Left lung (tissue), 10 donors: Measurements from ENCODE around the gene TMEM117. TPM values are rescaled to one million over a fixed set of nuclear protein-coding genes. Genes with fewer than 3 reads are reported as not detected.
"Not testable (repeated sequence)": the region's sequence is repeated elsewhere in the genome, so short reads cannot be mapped to it uniquely, and the experiment has no call there.

Experiments used
- ATAC-seq: fragments of 200-7000 bp; cut with Tn5 transposase; one replicate; pipeline ENCODE4 v1.9.1; 2020; ENCODE audit warnings: moderate library complexity
- DNase-seq, 4 donors: peaks; one replicate each; pipeline ENCODE4 v3.0.0-alpha.2; 2013 to 2020
- H3K27ac ChIP-seq, 2 donors: fragments of 200-600 bp; sonication (generic) in 1 of 2; one replicate each; pipeline versions ENCODE4 v1.5.0 to v1.8.0; 2020 to 2021
- H3K27me3 ChIP-seq, 2 donors: fragments of 200-600 bp; sonication (generic) in 1 of 2; one replicate each; pipeline versions ENCODE4 v1.5.0 to v1.8.0; 2020 to 2021
- H3K36me3 ChIP-seq, 2 donors: fragments of 200-600 bp; sonication (generic) in 1 of 2; one replicate each; pipeline versions ENCODE4 v1.5.0 to v1.8.0; 2020 to 2021
- H3K4me1 ChIP-seq, 2 donors: fragments of 200-600 bp; one replicate each; pipeline ENCODE4 v1.8.0; 2021
- H3K4me3 ChIP-seq, 2 donors: fragments of 200-600 bp; sonication (generic) in 1 of 2; one replicate each; pipeline versions ENCODE4 v1.5.0 to v1.8.0; 2020 to 2021; ENCODE audit warnings: mild to moderate bottlenecking in 1 of 2
- H3K9me3 ChIP-seq, 2 donors: fragments of 200-600 bp; sonication (generic) in 1 of 2; one replicate each; pipeline versions ENCODE4 v1.5.0 to v1.8.0; 2020 to 2021
- CTCF ChIP-seq, 2 donors: fragments of 200-600 bp; sonication (generic) in 1 of 2; IDR thresholded peaks; one replicate each; pipeline versions ENCODE4 v1.5.0 to v1.8.0; 2021; ENCODE audit warnings: antibody characterized with exemption in 2 of 2
- intact Hi-C, 2 donors: fragments of 100-400 bp; cut with DNase I; formaldehyde crosslinking; loops; one replicate each; pipeline versions ENCODE4 v1.11.2 to v1.14.2; 2022
- polyA plus RNA-seq, 6 donors: library from polyadenylated mRNA; unstranded; fragments of 120-200 nt; gene quantifications; one replicate each; pipeline ENCODE4 v1.2.1, GENCODE V29; 2013; ENCODE audit not compliant: insufficient read length in 6 of 6
- total RNA-seq, 2 donors: library from RNA; stranded (reverse); fragmentation: NEBNext Ultra II Directional; extraction: Animal tissue kit (Norgen Biotek cat#: 25700); gene quantifications; one replicate each; pipeline ENCODE4 v1.2.1, GENCODE V29; 2021
- donor health status: DM: no; HTN: yes; CAD: no.
- donor health status: DM: no; HTN: no; CAD: no.

The TMEM117 gene
- total and polyA plus RNA-seq, 8 donors, result 3.9 to 7.9 (median 6.7) TPM

DNA sequence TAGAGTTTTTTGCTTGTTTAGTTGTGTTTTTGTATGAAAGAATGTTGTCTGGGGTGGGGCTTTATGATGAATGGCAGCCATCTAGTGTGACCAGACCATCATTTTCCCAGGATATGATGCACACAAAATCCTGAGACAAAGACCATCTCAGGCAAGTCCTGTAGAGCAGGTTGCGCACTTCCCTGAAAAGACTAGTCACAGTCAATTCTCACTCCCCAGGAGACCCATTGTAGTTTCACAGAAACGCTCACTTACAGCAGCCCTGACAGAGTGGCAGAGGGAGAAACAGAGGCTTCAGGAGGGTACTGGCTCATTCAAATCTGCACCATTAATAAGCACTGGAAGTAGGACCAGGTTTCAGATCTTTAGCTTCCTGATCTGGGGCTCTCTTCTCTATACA, 183.2 kb downstream of the TMEM117 start:
- Histone ChIP-seq H3K4me1 (no peaks in the 10 kb centered on the region), H3K4me3 (no peak overlapping the region), H3K27ac (no peak overlapping the region), H3K36me3 (no peaks in the 10 kb centered on the region), H3K9me3 (peaks cover 0 to 5% of the 10 kb centered on the region in 2 donors), H3K27me3 (no peaks in the 10 kb centered on the region)
- no peak for TF ChIP-seq CTCF (IDR thresholded peaks at IDR 0.05)
- no peak for DNase-seq
- ATAC-seq, result no peak
- intact Hi-C loops, result no loop called here

DNA sequence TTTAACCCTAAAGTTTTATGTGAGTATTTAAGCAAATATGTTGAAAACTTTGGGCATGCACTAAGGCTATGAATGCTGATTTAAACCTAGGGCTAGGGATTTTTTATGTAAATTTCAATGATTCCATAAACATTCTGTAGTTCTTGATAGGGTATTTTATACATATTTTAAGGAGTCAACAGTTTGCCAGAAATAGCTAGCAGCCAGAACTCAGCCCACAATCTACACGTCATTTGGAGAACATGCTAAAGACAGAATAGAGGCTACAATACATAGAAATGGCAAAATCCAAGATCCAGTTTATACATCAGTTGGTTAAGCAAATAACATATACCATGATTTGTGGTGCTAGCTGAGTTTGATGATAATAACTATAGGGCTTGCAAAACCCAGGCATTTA, 184.7 kb downstream of the TMEM117 start:
- DNase-seq (no peak), ATAC-seq (no peak)
- TF ChIP-seq CTCF (IDR thresholded peaks at IDR 0.05), result no peak
- no peaks in the 10 kb centered on the region for H3K4me1 ChIP-seq
- H3K4me3 ChIP-seq, result no peak overlapping the region
- H3K9me3 ChIP-seq, result peaks cover 0 to 5% of the 10 kb centered on the region in 2 donors
- no peaks in the 10 kb centered on the region for H3K27me3 ChIP-seq
- H3K27ac ChIP-seq, result no peak overlapping the region
- intact Hi-C loops, result no loop called here
- H3K36me3 ChIP-seq, result no peaks in the 10 kb centered on the region

DNA sequence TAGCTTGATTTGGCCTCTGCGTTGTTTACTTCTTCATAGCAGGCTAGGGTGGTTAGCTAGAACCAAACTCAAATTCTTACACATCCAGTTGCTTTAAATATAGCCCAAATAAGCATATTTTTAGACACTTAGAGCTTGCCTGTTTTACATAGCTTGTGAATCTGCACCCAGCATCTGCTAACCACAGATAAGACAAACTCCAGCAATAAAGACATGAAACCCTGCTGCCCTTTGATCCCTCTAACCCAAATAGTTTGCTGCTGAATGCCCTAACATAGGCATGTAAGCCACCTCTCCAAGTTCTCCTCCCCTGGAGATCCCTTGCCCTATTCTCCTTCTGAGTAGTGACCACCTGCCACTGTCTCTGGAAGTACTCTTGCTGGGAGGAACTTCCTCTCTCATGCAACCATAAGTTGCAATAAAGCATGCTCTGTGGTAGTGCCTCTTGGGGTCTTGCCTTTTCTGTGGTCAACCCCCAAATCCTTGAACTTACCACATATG, 185.6 kb downstream of the TMEM117 start:
- H3K4me3 ChIP-seq, result no peak overlapping the region
- H3K27me3 ChIP-seq, result no peaks in the 10 kb centered on the region
- ATAC-seq (no peak), DNase-seq (no peak)
- intact Hi-C loops, result no loop called here
- peaks cover 0 to 5% of the 10 kb centered on the region in 2 donors for H3K9me3 ChIP-seq
- no peak for TF ChIP-seq CTCF (IDR thresholded peaks at IDR 0.05)
- no peaks in the 10 kb centered on the region for H3K36me3 ChIP-seq
- no peak overlapping the region for H3K27ac ChIP-seq
- H3K4me1 ChIP-seq, result no peaks in the 10 kb centered on the region

GRCh38 chr12:44025499-44025898, 189.6 kb downstream of the TMEM117 start:
- Histone ChIP-seq H3K27me3 (no peaks in the 10 kb centered on the region), H3K36me3 (no peaks in the 10 kb centered on the region), H3K27ac (no peak overlapping the region), H3K4me1 (no peaks in the 10 kb centered on the region), H3K9me3 (peaks cover 0 to 24% of the 10 kb centered on the region in 2 donors), H3K4me3 (no peak overlapping the region)
- DNase-seq (no peak), ATAC-seq (no peak)
- intact Hi-C loops, result no loop called here
- no peak for TF ChIP-seq CTCF (IDR thresholded peaks at IDR 0.05)

DNA sequence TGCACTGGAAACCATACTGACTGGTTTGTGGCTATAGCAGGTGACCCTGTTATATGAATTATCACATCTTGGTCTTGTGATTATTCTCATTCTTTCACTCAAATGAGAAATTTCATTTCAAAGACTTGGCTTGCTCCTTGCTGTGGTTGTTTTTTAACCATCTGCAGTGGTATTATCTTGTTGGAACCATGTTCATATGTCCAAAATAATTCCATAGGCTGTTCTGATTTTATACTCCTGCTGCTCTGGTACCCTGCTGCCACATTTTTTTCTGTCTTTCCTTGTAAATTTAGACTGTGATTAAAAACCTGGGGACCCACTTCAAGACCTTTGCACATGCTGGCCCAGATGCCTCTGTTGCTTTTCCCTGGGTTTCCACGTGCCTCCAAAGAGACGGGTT, 190.2 kb downstream of the TMEM117 start:
- no peak for ATAC-seq
- TF ChIP-seq CTCF (IDR thresholded peaks at IDR 0.05), result no peak
- H3K4me1 ChIP-seq, result no peaks in the 10 kb centered on the region
- no peaks in the 10 kb centered on the region for H3K27me3 ChIP-seq
- no peak for DNase-seq
- H3K36me3 ChIP-seq, result no peaks in the 10 kb centered on the region
- H3K27ac ChIP-seq, result no peak overlapping the region
- intact Hi-C loops, result no loop called here
- no peak overlapping the region for H3K4me3 ChIP-seq
- H3K9me3 ChIP-seq, result peaks cover 0 to 29% of the 10 kb centered on the region in 2 donors

- H3K27ac ChIP-seq, H3K4me3 ChIP-seq, ATAC-seq, intact Hi-C loops, H3K4me1 ChIP-seq, DNase-seq, H3K36me3 ChIP-seq, H3K27me3 ChIP-seq: not testable (repeated sequence)
- peaks cover 0 to 37% of the 10 kb centered on the region in 2 donors for H3K9me3 ChIP-seq
These were observed 191.0 kb downstream of the TMEM117 start for GRCh38 chr12:44026926-44027325.
